Glomerular endothelial cell (primary cell): Measurements from ENCODE around the gene MTCL1. TPM values are rescaled to one million over a fixed set of nuclear protein-coding genes. Genes with fewer than 3 reads are reported as not detected.

Experiments used
- DNase-seq: peaks from one replicate; pipeline ENCODE4 v3.0.0-alpha.2; 2011; ENCODE audit warnings: low read depth, low spot score; ENCODE audit errors: extremely low read depth
- total RNA-seq: library from RNA; depleted of rRNA; stranded (reverse); fragments of >200 nt; gene quantifications from 2 replicates; pipeline ENCODE4 v1.2.3, GENCODE V29; 2015

MTCL1 gene
- total RNA-seq, 1 donor from 2014 or later, result 16.3 TPM

GRCh38 chr18:8826514-8826913 is 121.2 kb downstream of the MTCL1 start:
- no peak for DNase-seq

- no peak for DNase-seq
Measured at GRCh38 chr18:8826971-8827370, 121.6 kb downstream of the MTCL1 start.

GRCh38 chr18:8828300-8828699 is 122.9 kb downstream of the MTCL1 start:
- no peak for DNase-seq

DNA sequence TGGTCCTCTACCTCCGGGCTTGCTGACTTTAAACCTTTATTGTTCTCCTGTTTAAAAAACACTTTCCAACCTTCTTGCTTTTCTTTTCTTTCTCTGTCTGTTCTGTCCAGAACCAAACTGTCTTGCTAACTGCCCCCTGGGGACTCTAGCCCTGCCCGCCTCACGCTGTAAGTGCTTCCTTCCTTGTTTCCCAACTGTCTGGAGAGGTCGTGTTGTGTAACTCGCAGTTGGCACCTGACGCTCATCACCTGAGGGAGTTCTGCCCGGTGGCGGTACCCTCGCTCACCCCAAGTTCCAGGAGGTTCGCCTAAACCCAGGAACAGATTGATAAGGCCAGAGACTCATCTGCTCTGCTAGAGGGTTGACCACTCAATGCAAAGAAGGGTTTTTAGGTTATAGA is 123.4 kb downstream of the MTCL1 start:
- no peak for DNase-seq

- no peak for DNase-seq
Measured at GRCh38 chr18:8830067-8831060, 125.0 kb downstream of the MTCL1 start.

DNA sequence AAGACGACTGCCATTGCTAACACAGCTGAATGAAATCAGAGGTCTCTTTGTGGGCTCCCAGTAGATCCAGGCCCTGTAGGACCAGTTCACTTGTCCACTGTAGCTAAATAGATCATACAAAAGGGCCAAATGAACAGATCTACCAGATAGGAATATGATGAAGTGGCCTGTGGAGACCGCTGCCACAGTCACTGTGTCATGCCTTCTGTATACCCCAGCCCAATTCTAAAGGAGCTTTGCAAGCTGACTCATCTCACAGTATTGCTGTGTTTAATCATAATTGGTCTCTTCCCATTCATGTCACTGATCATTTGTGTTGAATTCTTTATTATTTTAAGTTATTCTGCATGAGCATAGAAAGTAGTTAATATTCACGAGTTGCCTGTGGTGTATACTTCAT is 125.8 kb downstream of the MTCL1 start:
- no peak for DNase-seq

GRCh38 chr18:8831531-8831930 is 126.2 kb downstream of the MTCL1 start:
- no peak for DNase-seq

DNA sequence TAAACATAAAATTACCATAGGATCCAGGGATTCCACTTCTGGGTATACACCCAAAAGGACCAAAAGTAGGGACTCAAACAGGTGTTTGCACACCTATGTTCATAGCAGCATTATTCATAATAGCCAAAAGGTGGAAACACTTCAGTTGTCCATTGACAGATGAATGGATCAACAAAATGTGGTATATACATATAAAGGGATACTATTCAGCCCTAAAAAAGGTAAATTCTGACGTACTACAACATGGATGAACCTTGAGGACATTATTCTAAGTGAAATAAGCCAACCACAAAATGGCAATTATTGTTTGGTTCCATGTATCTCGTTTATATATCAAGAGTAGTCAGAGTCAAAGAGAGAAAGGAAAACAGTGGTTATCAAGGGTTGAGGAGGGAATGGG is 128.1 kb downstream of the MTCL1 start:
- DNase-seq, result no peak

DNA sequence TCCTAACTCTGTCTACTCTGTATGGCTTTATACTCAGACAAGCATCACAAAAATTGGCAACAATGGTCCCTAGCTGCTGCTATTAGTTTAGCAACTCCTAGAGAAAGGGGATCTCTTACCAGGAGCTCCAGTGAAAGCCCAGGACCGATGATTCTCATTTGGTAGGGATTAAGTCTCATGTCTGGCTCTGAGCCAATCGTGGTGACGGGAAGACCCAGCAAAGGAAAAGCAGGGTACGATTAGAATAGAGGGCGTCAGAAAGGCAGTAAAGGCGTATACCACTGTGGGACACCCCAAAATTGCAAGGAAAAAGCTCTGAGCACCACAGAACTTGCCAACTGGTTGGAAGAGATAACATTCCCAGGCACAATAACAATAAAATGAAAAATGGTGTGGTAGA is 129.5 kb downstream of the MTCL1 start:
- DNase-seq, result no peak

DNA sequence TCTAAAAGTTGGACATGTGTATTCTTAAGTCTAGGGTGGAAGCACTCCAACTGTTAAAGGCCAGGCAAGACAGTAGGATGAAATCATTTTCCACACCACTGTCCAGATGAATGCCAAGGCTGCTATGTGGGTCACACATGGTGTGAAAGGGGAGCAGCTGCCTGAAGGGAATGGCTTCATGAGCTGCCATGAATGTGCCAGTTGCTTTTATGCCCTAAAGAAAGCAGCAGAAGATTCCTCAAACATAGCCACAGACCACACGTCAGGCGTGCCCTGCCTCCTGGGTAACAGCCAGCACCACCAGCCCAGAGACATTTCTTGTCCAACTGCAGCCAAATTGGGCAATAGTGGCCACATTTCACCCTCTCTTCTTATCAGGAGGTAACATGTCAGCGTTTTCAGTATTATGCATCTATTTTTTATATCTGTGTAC is 130.2 kb downstream of the MTCL1 start:
- no peak for DNase-seq

- DNase-seq, result no peak
Measured at GRCh38 chr18:8839281-8839680, 133.9 kb downstream of the MTCL1 start.

GRCh38 chr18:8841781-8842485 is 136.6 kb downstream of the MTCL1 start:
- DNase-seq, result no peak

GRCh38 chr18:8842506-8842905 is 137.2 kb downstream of the MTCL1 start:
- no peak for DNase-seq

GRCh38 chr18:8843005-8843404 is 137.6 kb downstream of the MTCL1 start:
- no peak for DNase-seq

- DNase-seq, result no peak
Measured at GRCh38 chr18:8844721-8845148, 139.4 kb downstream of the MTCL1 start.

DNA sequence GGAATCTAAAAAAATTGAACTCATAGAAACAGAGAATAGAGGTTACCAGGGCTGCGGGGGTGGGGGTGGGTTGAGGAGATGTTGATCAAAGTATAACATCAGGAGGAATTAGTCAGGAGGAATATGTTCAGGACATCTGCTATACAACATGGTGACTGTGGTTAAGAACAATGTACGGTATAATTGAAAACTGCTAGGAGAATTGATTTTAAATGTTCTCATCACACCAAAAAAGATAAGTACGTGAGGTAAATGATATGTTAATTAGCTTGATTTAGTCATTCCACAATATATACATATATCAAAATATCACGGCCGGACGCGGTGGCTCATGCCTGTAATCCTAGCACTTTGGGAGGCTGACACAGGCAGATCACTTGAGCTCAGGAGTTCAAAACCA is 140.2 kb downstream of the MTCL1 start:
- no peak for DNase-seq

DNA sequence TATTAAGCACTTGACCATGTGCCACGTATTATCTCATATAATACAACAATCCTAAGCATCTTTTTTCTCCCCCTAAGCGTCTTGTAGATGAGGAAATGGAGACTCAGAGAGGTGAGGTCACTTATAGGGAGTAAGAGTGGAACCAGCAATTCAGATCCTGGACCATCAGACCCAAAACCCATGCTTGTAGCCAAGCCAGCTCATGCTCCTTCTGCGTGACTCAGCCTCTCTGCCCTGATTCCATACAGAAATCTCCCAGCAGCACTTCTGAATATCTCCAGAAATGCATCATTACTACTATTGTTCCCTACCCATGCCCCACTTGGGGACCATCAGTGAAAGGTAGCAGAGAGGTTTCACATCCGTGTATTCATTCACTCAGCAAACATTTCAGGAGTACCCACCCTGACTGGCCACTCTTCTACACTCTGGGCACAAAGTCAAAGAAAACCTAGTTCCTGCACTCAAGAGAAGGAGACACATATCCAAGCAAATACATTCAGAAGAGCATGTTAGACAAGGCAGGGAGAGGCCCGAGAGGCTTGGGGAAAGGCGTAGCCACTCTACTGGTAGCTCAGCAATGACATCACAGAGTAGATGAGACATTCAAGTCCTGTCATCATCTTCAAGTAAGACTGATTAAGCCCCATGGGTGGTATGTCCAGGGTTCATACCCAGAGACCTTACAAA is 141.9 kb downstream of the MTCL1 start:
- DNase-seq, result no peak

DNA sequence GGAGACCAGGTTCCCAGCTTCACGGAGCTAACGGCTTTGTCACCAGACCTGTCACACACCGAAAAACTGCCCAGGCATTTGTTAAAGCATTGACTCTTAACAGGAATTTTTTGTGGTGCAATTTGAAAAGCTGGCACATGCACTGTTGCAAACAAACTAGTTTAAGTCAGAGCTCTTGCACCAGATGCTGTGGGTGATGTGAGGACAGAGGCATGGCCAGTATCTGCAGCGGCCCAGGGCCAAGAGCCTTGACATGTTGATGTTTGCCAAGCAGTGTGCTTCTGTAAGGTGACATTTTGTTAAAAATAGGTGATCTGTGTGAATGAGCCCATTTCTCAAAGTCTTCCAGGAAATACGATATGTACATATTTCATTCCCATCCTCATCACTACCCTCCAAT is 142.5 kb downstream of the MTCL1 start:
- DNase-seq, result no peak

DNA sequence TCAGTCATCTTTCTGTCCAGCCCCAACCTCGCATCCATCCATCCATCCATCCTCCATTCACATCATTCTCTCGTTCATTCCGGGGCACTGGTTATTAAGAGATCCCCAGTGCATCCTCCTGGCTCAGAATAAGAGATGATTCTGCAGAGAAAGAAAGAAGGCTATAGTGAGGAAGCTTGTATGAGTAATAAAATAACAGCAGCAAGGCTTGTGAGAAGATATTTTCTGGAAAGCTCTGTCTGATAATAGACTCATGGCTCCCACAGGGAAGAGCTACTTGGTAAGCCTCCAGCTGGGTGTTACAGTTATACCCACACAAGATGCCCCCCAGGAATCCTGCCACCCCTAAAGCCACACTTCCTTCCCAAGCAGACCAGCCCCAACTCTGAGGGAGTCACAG is 143.2 kb downstream of the MTCL1 start:
- DNase-seq, result no peak

DNA sequence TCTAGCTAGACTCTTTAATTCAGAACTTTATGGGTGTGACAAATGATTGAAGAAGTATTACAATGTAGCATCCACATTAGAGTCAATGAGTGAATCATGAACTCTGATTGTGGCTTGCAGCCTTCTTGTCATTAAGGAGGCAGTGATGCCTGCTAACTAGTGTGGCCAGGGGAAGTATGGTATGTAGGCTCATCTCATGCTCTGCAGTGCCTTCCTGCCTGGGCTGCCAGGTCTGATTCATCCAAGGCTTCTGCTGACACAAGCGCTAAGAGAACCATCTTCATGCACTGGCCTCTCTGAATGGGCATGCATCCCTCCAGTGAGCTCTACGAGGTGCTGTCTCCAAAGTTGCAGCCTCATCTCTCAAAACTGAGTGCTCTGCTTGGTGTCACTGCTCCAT is 144.3 kb downstream of the MTCL1 start:
- no peak for DNase-seq

GRCh38 chr18:8851659-8852058 is 146.3 kb downstream of the MTCL1 start:
- no peak for DNase-seq
